ENCODE results near the gene TAT.
"Not testable (repeated sequence)": the region's sequence is repeated elsewhere in the genome, so short reads cannot be mapped to it uniquely, and the experiment has no call there.

The TAT gene

DNA sequence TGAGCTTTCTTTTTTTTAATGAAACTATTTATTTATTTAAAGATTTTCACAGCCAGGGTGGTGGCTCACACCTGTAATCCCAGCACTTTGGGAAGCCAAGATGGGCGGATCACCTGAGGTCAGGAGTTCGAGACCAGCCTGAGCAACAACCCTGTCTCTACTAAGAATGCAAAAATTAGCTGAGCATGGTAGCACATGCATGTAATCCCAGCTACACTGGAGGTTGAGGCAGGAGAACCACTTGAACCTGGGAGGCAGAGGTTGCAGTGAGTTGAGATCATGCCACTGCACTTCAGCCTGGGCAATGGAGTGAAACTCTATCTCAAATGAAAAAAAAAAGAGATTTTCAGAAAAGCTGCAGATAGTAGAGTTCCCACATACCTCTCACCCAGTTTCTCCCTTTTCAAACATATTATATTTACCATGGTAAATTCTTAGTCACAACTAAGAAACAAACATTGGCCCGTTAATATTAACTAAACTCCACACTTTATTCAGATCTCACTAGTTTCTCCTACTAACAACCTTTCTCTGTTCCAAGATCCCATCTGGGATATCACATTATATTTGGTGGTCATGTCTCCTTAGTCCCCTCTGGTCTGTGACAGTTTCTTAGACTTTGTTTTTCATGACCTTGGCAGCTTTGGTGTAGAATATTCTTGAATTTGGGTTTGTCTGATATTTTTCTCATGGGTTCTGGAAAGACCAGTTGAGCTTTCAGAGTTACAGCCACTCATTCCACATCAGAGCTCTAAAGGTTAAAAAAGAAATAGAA lies 7.8 kb upstream of the TAT start:
- no peak for DNase-seq (ENCODE audit: low spot score)

DNA sequence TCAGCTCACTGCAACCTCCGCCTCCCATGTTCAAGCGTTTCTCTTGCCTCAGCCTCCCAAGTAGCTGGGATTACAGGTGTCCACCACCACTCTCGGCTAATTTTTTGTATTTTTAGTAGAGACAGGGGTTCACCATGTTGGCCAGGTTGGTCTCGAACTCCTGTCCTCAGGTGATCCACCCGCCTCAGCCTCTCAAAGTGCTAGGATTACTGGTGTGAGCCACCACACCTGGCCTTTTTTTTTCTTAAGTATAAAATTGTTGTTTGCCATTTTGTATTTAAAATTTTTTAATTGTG lies 5.6 kb upstream of the TAT start:
- not testable (repeated sequence) for DNase-seq (ENCODE audit: low spot score)

DNA sequence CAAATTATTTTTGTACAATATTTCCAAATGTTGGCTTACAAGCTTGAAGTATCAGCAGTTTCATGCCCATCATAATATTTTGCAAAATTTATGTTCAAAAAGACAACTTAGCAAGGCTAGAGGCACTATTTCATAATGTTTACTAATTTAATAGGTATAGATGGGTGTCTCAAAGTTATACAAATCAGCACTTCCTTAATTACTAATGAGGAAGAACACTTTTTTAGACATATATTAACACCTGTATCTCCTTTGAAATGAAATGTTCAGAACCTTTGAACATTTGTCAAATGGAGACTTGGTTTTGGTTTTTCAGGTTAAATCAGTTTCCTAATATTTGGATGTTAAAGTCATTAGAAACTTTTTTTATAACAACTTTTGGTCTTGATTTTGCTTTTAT lies 2.2 kb downstream of the TAT start:
- no peak for DNase-seq (ENCODE audit: low spot score)

DNA sequence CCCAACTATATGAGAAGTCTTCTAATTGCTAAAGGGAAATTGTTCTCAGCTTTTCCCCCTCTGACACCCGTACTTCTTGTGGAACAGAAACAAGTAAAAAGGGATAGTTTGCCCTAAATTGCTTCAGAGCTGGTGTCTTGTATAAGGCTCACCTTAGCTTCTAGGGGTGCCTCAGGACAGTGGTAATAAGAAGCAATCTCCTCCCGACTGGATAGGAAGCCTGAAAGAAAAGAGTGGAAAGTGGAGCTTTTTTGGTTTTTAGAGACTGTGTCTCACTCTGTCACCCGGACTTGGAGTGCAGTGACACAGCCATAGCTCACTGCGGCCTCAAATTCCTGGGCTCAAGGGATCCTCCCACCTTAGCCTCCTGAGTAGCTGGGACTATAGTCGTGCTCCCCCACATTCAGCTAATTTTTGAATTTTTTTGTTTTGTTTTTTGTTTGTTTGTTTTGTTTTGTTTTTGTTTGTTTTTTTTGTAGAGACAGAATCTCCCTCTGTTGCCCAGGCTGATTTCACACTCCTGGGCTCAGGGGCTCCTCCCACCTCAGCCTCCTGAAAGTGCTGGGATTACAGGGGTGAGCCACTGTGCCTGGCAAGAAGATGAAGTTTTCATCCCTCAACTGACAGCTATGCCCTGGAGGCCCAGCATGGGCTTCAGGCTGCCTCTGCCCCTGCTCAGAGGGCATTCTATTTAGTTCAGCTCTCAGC lies 3.4 kb downstream of the TAT start:
- no peak for DNase-seq (ENCODE audit: low spot score)

DNA sequence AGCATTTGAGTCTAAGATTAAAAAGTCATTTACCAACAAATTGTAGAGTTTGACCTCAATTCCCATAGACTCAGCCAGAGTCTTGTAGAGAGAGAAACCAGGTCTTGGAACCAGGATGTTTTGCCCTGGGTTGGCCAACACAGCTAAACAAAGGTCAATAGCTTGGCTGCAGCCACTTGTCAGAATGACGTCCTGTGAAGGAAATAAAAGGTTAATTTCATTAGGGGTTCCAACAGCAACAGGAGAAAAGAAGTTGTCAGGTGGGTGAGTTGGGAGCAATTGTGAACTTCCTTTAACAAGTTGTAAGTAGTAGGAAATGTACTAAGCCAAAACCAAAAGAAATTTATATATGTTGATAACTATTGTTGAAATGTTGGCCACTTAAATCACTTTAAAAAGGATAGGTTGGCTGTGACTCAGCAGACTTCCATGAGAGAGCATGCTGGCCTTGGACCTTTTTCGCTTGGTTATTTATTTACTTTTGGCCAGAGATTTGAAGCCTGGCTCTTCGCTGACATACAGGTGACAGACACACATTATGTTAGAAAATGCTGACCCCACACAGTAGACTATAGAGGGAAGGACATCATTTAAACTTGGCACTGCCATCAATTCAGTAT lies 4.3 kb downstream of the TAT start:
- no peak for DNase-seq (ENCODE audit: low spot score)

DNA sequence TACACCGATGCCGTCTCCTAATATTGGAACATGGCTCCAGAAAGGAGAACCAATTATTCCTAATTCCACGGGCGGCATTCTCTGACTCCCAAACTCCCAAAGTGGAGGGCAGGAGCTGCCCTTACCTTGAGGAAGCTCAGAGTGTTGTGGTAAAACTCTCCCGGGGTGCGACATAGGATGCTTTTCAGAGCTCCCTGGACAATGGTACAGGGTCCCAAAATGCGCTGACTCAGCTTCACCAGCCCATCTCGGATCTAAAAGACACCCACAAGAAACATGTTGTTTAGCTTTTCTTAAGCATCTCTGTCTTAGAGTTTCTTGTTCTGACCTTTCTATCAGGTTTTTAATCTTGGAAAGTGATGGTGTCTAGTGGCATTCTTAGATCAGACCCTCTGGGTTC lies 6.7 kb downstream of the TAT start:
- DNase-seq (ENCODE audit: low spot score) = no peak

DNA sequence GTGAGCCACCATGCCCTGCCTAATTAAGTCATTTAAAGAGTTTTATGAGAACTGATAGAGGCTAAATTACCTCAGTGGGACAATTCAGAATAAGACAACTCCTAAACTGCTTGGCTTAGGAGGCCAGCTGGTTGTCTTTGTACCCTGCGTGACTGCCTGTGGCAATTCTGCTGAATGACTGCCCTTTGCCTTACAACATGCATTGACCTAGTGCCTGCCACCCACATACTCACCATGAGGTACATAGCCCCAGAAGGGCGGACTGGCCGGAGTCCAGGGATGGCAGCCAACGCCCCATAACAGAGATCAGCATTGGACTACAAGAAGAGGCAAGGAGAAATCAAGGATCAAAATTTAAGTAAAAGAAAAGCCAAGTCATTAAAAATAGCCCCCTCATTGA lies 7.3 kb downstream of the TAT start:
- no peak for DNase-seq (ENCODE audit: low spot score)

DNA sequence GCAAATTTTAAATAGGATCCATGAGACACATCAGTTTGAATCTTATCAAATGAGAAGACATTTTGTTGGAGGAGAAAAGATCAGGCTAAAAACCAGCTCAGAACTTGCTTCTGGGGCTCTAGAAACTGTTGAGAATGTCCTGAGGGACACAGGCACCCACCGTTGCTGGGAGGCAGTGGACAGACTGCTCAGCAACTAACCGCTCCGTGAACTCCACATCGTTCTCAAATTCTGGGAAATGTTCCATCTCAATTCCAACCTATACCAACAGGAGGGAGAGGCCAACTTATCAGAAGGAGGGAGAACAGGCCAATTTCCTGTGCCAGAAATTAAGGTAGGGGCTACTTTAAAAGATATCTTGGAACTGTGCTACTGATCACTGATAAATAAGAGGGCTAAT lies 8.3 kb downstream of the TAT start:
- DNase-seq (ENCODE audit: low spot score) = no peak

DNA sequence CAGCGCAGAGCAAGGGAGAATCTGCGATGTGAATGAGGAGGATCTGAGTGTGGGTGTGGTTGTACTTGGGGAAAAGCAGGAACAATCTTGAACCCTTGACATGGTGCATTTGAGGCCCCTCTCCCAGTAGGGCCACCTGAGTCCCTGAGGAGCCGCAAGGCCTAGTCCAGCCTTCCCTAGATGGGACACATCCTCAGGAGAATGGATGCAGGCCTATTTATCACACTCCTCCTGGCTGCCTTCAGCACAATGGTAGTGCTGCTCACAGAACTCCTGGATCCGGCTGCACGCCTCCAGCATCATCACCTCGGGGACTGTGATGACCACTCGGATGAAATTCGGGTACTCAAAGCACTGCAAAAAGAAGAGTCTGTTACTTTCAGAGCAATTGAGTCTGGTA lies 9.0 kb downstream of the TAT start:
- DNase-seq (ENCODE audit: low spot score) = no peak

DNA sequence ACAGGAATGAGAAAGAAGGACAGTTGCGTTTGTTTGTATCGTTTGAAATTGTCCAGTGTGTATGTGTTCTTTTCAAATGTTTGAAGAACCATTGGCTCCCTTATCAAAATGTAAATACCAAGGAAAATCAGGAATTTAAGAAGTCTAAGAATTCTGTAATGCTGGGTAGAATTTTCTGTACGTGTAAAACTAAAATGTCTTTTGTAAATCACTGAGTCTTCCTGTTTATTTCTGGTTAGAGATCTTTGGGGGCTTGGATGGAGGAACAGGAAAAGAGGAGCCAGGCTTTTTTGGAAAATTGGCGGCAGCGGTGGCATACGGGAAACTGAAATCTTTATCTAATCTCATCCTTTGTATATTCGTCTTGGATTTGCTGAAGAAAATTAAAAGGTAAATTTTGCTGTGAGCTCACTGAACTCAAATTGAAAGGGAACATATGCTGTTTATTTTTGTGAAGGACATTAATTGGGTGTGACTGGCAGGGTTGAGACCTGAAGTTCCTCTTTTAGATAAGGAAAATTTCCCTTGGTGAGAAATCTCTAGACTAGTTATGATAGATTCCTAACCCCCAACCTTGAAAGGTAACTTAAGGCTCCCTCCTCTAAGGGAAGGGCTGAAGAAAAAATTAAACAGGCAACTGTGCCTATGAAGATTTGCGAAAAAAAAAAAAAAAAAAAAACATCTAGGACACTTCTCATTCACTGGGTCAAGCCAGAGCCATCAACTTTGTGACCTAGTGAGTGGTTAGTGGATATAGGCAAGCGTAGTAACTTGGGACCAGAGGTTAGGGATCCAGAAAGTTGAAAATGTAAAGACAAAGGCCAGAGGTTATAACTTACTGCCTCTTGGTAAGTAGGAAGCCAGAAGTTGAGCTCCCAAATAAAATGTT lies 10.8 kb downstream of the TAT start:
- DNase-seq (ENCODE audit: low spot score) = no peak

DNA sequence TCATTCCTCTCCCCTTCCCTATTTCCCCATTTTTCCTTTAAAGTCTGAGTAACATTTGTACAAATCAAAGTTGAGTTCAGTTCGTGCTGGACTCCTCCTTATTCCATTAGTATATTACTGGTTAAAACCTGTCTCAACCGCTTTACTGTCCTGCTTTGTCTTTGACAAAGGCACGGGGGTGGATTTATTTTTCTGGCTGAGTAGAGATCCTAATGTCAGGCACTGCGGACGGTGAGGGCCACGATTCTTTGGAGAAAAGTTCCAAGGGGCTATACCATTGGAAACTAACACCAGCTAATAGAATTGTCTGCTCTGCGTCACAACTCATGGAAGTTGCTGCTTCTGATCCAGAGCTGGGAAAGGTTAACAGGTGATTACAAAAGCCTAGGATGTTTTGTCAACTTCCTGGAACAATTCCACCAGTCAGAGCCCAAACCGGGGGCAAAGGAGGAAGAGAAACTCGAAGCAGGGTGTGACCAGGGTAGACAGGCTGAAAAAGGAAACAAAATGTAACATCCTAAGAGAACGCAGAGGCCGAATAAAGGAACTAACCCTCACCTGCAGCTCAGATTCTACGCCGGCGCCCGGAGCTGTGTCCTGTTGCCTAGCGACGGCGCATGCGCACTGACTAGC lies 12.4 kb downstream of the TAT start:
- peak; percentile 4 for DNase-seq (ENCODE audit: low spot score)

DNA sequence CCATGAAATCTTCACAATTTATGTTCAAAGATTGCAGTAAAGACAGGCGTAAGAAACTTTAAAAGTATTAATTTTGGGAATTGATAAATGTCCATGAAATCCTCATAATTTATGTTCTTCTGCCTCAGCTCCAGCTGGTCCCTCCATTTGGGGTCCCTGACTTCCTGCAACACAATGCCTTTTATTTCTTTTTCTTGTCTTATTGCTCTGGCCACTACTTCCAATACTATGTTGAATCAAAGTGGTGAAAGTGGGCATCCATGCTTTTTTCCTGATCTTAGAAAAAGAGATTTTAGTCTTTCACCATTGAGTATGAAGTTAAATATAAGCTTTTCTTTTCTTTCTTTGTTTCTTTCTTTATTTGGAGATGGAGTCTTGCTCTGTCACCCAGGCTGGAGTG lies 14.3 kb downstream of the TAT start:
- DNase-seq (ENCODE audit: low spot score) = no peak

DNA sequence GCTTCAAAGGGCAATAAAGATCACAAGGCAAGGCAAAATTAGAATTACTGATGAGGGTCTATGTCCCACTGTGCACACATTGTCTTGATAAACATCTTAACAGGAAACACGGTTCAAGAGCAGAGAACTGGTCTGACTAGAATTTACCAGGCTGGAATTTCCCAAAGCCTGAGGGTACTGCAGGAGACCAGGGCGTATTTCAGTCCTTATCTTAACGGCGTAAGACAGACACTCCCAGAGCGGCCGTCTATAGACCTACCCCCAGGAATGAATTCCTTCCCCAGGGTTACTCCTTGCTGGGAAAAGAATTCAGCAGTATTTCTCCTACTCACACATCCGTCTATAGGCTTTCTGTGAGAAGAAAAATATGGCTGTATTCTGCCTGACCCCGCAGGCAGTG lies 15.0 kb downstream of the TAT start:
- not testable (repeated sequence) for DNase-seq (ENCODE audit: low spot score)

DNA sequence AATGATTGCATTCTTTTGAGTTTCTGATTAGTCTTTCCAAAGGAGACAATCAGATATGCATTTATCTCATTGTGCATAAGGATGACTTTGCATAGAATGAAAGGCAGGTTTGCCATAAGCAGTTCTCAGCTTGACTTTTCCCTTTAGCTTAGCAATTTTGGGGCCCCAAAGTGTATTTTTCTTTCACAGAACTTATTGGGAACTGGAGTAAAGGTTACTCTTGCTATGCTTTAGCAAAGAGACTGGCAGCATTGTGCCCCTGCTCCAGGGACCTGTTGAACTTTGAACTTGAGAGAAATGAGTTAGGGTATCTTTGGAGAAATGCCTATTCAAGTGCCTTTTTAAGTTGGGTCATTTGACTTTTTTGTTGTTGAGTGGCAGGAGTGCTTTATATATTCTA lies 17.0 kb downstream of the TAT start:
- no peak for DNase-seq (ENCODE audit: low spot score)

DNA sequence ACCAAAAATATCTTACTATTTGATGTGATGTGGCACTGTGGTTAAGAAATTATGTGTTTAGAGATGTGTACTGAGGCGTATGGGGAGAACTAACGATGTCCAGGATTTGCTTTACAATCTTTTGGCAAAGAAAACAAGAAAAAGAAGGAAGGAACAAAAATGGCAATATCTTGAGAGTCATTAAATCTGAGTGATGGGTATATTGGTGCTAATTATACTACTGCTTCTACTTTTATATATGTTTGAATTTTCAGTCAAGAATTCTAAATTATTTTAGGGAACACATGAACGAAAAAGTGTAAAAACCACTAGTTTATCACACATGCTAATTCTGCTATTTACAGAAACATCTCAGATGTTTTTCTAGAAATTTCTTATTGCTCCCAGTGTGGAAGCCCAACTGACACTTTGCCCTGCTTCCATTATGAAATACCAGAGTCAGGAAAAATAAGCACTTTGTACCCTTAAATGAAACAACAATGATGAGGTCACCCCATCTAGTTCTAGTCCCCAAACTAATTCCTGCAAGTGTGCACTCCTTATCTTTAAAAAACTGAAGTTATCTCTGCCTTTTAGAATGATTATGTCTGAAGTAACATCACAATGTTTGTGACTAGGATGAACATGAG lies 18.8 kb downstream of the TAT start:
- no peak for DNase-seq (ENCODE audit: low spot score)

DNA sequence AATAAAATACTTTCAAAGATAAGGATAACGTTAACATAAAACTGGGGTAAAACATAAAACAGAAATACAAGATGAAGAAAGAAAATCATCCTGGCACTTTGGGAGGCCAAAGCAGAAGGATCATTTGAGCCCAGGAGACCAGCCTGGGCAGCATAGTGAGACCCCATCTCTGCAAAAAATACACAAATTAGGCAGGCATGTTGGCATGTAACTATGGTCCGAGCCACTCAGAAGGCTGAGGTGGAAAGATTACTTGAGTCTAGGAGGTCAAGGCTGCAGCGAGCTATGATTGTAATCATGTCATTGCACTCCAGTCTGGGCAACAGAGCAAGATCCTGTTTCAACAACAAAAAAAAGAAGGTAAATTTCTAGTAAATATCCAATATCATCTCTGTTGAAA lies 19.6 kb downstream of the TAT start:
- DNase-seq (ENCODE audit: low spot score) = no peak

DNA sequence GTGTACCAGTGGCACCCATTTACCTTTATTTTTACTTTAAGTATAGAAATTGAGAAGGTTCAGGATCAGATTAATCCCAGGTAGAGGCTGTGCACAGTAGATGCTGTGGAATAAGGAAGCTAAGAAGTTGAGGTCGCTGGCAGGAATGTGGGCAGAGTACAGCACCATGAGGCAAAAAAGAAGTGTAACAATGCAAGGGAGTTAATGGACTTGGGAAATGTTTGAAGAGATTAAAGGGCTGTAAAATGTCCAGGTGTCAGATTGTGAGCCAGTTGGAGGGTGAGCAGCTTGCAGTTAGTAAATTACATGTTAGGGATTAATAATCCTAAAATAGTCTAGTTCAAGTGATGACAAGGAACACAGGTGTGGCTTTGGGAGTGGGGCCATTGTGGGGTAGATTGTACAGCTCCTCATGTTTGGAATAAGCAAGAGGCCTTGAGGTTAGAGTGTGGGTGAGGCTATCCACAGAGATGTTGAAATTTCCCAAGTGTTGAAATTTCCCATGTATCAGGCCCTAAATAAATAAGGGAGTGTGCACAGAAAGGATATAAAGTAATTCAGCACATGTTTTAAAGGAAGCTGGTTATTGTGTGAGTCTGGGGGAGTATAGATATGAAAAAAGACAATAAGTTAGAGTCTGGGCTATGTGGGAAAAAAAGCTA lies 21.5 kb downstream of the TAT start:
- no peak for DNase-seq (ENCODE audit: low spot score)

DNA sequence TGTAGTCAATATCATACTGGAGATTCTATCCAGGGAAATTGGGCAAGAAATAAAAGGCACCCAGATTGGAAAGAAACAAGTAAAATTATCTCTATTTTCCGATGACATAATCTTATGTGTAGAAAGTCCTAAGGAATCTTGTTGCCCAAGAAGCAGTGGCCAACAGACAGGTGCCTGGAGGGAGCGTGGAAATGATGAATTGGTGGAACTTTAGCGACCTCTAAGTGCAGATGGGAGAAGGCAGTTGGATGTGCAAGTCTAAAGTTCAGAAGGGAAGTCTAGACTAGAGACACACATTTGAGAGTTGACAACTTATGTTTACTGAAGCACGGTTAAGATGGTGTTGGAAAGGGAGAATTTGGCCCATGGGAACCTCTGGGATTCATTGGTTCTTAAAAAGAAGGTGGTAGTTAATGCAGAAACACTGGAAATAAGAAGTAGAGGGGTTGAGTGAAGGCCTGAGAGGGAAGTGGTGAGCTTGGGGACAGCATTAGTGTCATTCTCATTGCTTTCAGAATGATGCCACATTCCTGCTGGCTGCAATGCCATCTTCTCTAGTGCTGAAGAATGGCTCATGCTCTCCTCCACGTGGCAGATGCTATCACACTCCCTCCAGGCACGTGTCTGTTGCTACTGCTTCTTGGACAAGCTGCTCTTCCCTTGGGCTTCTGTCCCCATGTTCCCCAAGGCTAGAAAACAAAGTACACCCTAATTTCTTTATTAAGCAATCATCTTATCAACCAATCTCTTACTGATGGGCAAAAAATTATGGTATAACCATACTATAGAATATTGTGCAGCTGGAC lies 24.0 kb downstream of the TAT start:
- DNase-seq (ENCODE audit: low spot score) = no peak

DNA sequence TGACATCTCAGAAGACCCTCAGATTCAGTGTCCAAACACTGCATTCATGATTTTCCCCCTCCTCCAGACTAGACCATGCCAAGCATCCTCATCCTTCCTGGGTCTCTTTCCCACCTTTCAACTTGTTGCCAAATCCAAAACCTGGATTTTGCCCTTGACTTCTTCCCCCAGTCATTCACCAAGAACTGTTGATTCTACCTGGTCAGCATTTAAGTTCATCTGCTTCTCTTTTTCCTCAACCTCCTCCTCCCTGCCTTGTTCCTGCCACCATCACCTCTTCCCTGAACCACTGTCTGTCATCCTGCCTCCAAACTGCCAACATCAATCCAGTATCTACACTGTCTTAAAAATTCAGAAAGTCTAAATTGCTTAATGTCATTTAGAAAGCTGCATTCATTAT lies 29.7 kb downstream of the TAT start:
- DNase-seq (ENCODE audit: low spot score) = no peak

DNA sequence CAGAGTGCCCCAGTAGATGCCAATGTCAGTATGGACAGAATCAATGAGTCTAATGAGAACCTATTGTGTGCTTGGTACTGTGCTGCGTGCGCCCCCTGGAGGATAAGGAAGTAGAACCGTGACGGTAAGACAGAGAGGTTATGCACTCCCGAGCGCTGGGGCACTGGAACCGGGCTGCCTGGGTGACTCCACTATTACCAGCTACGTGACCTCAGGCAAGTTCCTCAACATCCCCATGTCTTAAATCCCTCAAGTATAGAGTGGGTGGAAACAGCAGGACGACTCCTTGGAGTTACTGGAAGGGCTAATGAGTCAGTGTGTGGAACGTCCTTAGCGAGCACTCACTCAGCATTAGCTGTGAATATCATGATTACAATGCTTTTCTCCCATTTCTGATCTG lies 34.5 kb downstream of the TAT start:
- DNase-seq (ENCODE audit: low spot score) = peak; percentile 14
